Measurements from ENCODE around the gene INSC.

The INSC gene

DNA sequence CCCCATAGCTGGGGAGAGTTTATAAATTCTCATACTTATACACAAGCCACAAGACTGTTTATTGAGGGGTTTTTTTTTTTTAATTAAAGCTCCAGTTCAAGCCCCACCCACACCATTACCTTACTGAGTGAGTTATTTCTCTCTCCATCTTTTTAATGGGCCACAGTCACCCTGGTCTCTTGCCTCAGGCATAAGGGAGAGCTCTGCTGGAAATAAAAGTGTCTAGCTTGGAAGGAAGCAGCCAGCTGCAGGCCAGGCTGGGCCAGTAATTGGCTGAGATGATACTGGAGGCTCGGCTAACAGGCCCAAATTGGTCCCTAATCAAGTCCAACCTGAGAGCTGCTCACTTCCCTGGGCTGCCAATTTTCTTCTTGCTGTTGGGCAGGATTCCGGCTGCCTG is 174.1 kb downstream of the INSC start:
- DNase-seq (ENCODE audit: low read depth in 2 of 2): no peak

DNA sequence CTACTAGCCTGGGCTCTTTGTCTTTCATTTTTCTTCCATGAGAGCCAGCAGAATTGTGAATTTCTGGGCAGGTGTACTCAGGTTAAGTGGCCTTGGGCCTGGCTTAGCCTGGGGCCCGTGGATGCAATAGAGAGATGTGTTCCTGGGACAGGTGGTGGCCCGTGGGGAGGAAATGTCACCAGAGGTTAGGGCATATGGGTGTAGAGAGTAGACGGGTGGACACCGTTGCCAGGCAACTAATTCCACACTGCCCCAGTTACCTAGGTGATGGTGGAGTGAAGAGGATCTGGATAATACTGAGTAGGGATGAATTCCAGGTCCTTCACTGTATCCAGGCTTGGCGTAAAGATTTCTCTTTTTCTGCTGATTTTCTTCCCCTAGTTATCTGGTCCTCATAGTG is 175.0 kb downstream of the INSC start:
- DNase-seq (ENCODE audit: low read depth in 2 of 2): no peak

GRCh38 chr11:15291885-15292284 is 177.2 kb downstream of the INSC start:
- DNase-seq (ENCODE audit: low read depth in 2 of 2): no peak

DNA sequence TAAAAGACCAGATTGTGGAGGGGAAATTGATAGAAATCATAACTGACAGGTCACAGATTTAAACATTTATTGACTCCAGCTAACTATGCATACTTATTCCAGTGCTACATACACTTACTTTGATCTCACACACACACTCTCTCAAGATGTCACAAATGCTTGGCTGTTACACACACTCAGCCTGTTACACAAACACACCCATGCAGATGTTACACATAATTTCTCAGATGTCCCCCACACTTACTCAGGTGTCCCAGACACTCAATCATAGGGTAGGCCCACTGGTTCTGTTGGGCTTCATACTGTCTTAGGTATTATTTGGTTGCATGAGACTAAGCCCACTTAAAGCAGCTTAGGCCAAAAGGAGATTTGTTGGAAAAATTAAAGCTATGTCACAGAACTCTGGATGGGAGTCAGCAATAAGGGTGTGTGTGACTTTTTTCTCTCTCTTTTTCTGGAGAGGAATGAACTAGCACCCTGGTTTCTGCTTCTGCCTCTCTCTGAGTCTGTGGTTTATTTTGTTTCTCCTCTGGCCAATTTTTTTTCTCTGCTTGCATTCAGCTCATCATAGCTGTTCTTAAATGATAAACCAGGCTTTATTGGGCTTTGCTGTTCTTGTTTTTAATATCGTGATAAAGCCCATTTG is 179.4 kb downstream of the INSC start:
- DNase-seq (ENCODE audit: low read depth in 2 of 2): no peak

DNA sequence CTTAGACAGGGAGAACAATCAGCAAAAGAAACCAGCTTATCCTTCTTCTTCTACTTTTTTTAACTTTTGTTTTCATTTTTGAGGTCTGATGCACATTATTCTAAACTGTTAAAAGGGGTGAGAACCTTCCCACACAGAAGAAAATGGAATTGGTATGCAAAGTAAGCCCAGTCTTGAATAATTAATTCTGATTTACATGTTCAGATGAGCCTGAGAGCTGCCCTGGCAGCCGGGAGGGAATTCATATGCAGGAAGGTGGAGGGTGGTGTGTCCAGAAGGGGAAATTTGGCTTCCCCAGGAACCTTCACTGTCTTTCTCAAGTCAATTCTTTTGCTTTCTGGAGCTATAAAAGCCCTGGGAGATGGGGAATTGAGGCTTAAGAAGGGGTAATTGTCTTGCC is 181.0 kb downstream of the INSC start:
- DNase-seq (ENCODE audit: low read depth in 2 of 2): no peak
